Tibial nerve (tissue), 3 donors: Measurements from ENCODE around the gene ARSG.

Source experiments
- POLR2A ChIP-seq, 2 donors: fragments of 450-650 bp; IDR thresholded peaks; one replicate each; pipeline ENCODE4 v1.6.1; 2017; ENCODE audit warnings: antibody characterized with exemption in 2 of 2, mild to moderate bottlenecking in 2 of 2, moderate library complexity in 2 of 2
- TF ChIP-seq, protein P1 (sequence below), 5 experiments: fragments of 200-600 bp in 3 of 5; fragments of 450-650 bp in 2 of 5; sonication (generic) in 3 of 5; IDR thresholded peaks; one replicate each; pipeline ENCODE4 v1.5.1; 2016 to 2019; ENCODE audit warnings: antibody characterized with exemption in 5 of 5, mild to moderate bottlenecking in 3 of 5, moderate library complexity in 2 of 5

DNA sequence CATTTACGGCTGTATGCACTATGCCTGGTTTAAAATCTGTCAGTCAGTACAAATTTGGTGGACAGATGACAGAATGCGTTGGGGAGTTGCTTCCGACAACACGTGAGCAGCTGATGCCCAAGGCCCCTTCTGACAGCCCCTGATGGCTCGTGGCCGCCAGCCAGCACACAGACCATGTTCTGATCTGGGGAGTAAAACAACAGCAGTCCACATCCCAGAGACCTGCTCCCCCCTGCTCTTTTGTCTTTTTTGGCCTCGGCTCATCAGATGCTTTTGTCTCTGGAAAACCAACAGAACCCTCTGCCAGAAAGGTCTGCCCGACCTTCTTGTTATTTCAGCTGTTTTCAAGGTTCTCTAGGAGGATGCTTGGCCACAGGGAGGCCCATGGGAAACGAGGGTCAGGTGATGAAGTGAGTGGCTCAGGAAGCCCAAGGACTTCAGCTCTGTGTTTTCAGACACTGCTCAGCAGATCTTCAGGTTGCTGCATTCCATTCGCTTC lies 10.8 kb downstream of the ARSG start:
- no peak for TF ChIP-seq POLR2A (IDR thresholded peaks at IDR 0.05)
- TF ChIP-seq, protein P1, sequence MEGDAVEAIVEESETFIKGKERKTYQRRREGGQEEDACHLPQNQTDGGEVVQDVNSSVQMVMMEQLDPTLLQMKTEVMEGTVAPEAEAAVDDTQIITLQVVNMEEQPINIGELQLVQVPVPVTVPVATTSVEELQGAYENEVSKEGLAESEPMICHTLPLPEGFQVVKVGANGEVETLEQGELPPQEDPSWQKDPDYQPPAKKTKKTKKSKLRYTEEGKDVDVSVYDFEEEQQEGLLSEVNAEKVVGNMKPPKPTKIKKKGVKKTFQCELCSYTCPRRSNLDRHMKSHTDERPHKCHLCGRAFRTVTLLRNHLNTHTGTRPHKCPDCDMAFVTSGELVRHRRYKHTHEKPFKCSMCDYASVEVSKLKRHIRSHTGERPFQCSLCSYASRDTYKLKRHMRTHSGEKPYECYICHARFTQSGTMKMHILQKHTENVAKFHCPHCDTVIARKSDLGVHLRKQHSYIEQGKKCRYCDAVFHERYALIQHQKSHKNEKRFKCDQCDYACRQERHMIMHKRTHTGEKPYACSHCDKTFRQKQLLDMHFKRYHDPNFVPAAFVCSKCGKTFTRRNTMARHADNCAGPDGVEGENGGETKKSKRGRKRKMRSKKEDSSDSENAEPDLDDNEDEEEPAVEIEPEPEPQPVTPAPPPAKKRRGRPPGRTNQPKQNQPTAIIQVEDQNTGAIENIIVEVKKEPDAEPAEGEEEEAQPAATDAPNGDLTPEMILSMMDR (IDR thresholded peaks at IDR 0.05): no peak
